A549 (cell line): ENCODE measurements around the gene PSAPL1.

Source experiments
- POLR2A ChIP-seq: IDR thresholded peaks from 2 replicates; pipeline ENCODE4 v1.6.1; 2012; ENCODE audit warnings: mild to moderate bottlenecking, low read length
- RAD21 ChIP-seq, 2 experiments: fragments of >200 bp in 1 of 2; sonication (Bioruptor Twin) in 1 of 2; formaldehyde crosslinking in 1 of 2; IDR thresholded peaks in 1 of 2; conservative IDR thresholded peaks in 1 of 2; 2 replicates in 1 of 2; 3 replicates in 1 of 2; pipeline ENCODE4 v1.6.1; 2012 to 2018; ENCODE audit warnings: inconsistent platforms in 1 of 2
- TF ChIP-seq, protein P1 (sequence below): fragments of >200 bp; sonication (Bioruptor Twin); formaldehyde crosslinking; IDR thresholded peaks from 3 replicates; pipeline ENCODE4 v1.5.1; 2016

- TF ChIP-seq, protein P1, sequence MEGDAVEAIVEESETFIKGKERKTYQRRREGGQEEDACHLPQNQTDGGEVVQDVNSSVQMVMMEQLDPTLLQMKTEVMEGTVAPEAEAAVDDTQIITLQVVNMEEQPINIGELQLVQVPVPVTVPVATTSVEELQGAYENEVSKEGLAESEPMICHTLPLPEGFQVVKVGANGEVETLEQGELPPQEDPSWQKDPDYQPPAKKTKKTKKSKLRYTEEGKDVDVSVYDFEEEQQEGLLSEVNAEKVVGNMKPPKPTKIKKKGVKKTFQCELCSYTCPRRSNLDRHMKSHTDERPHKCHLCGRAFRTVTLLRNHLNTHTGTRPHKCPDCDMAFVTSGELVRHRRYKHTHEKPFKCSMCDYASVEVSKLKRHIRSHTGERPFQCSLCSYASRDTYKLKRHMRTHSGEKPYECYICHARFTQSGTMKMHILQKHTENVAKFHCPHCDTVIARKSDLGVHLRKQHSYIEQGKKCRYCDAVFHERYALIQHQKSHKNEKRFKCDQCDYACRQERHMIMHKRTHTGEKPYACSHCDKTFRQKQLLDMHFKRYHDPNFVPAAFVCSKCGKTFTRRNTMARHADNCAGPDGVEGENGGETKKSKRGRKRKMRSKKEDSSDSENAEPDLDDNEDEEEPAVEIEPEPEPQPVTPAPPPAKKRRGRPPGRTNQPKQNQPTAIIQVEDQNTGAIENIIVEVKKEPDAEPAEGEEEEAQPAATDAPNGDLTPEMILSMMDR = no peak
- no peak for TF ChIP-seq POLR2A
- no peak for TF ChIP-seq RAD21 (conservative IDR thresholded peaks at IDR 0.05 in 1 of 2, IDR thresholded peaks at IDR 0.05 in 1 of 2)
Measured at GRCh38 chr4:7396186-7396910, 38.4 kb downstream of the PSAPL1 start.
